GM18870 (cell line): Measurements from ENCODE around the gene SPOCK3.
"Not testable (repeated sequence)": the region's sequence is repeated elsewhere in the genome, so short reads cannot be mapped to it uniquely, and the experiment has no call there.

ENCODE experiments used
- ATAC-seq: cut with Tn5 transposase; IDR thresholded peaks from one replicate; pipeline ENCODE4 v1.9.1; 2021; ENCODE audit warnings: moderate library complexity; ENCODE audit not compliant: unreplicated experiment

The SPOCK3 gene

GRCh38 chr4:166968219-166968618 is 266.1 kb downstream of the SPOCK3 start:
- not testable (repeated sequence) for ATAC-seq

- no peak for ATAC-seq
Observed at GRCh38 chr4:166965562-166965961, 268.7 kb downstream of the SPOCK3 start.

DNA sequence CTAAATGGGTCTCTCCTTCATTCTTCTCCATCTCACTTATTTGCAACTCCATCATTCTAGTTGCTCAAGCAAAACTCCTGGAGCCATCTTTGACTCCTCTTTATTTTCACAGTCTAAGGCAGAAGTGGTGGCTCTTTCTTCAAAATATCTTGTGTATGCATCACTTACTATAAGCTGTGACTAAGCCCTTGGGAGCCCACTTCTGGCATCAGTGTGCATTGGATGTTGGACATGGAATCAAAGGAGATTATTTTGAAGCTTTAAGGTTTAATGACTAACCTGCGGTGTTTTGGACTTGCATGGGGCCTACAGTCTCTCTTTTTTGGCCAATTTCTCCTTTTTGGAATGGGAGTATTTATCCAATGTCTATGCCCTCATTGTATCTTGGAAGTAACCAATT is 276.8 kb downstream of the SPOCK3 start:
- ATAC-seq, result no peak

DNA sequence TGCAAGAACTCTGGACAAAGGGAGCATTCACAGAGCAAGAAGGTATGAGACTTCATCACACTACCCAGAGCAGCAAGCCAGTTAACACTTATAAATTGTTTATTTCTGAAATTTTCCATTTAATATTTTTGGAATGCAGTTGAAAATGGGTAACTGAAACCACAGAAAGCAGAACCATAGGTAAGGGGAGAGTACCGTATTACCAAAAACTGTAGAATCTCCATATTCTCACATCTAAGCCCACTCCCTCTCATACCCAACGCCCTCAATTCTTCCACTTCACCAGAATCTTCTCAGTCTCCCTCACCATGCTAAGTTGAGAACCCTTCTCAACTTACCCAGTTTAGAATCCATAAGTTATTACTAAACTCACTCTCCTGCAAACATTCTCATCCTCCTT is 277.8 kb downstream of the SPOCK3 start:
- ATAC-seq, result no peak

GRCh38 chr4:166941629-166942028 is 292.7 kb downstream of the SPOCK3 start:
- peak; percentile 91 for ATAC-seq

DNA sequence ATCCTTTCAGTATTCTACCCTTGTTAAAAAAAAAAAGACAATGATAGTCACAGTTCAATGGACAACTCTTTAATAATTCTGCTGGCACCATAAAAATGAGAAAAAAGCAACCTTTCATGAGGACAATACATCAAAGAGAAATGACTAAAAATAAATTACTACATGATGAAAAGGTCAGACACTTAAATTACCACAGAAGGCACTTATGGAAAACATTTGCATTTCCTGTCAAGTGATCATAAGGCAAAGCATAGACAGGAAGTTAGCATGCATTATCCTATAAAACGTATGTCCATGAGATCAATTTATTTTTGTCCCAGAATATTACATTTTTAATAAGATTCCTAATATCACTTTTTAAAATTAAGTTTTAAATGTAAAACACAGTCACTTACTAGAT is 303.8 kb downstream of the SPOCK3 start:
- no peak for ATAC-seq

DNA sequence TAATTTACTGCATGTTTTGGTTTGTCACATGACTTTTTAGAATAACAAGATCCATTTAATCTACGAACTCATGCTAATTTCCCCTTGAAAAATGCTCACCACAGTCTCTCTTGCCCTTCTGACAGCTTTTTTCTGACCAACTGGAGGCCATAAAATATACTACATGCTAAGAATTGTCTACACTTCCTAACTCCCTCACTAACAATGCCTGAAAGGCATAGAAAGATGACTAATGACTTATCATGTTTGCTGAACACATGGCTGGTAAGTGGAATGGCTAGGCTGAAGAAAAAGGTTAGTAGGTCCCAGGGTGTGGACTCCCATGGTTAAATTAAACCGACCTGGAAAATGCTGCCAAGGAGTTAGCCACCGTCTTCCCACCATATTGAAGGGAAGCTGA is 309.9 kb downstream of the SPOCK3 start:
- no peak for ATAC-seq

- ATAC-seq, result no peak
Observed at GRCh38 chr4:166913926-166914325, 320.4 kb downstream of the SPOCK3 start.

DNA sequence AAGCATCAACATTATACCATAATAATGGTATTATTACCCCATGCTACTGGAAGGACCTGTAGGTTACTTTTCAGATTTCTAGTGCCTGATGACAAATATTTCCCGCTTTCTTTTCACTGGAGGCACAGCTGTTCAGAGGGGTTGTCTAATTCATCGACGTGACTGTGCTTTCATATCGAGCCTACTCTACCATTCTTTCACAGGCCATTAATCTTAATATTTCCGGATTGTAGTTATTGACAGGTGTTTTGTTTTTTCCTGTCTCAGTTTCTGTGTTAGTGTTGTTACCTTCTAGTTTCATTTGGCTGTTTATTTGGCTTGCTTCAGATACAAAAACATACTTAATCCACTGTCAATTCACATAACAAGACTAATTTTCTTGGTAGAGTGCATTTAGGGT is 330.9 kb downstream of the SPOCK3 start:
- ATAC-seq, result no peak

- ATAC-seq, result no peak
Observed at GRCh38 chr4:166902941-166903340, 331.4 kb downstream of the SPOCK3 start.

DNA sequence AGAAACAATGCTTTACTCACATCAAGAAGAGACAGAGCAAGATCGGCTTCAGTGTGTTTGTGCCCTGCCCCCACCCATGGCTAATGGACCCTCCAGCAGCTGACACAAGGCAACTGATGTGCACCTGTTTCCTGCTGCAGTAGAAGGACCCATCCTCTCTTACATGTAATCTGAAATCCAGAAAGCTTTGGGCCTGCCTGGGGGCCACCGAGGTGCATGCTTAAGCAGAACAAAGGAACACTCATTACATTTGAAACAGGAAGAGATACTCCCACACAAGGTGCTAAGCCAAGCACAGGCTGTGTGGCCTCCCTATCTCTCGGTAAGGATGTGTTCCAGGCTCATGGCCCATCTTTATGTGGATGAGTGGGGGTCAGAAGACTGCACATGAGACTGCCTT is 338.0 kb downstream of the SPOCK3 start:
- peak; percentile 86 for ATAC-seq

DNA sequence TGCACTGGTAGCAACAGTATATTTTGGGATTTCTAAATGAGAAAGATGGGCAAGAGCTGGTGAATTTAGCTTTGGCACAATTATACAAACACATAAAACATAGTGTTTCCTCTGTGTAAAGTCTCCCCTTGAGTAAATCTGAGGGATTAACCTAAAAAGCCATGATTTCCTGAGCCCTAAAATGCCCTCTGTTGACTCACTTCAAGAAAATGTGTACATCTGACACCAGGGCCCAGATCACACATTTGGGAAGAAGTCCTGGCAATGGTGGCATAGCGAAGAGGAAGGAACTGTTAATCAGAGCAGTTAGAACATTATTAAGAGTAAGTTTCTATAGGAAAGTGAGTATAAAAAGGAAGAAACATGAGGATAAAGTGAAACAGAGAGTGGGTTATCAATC is 338.5 kb downstream of the SPOCK3 start:
- no peak for ATAC-seq

DNA sequence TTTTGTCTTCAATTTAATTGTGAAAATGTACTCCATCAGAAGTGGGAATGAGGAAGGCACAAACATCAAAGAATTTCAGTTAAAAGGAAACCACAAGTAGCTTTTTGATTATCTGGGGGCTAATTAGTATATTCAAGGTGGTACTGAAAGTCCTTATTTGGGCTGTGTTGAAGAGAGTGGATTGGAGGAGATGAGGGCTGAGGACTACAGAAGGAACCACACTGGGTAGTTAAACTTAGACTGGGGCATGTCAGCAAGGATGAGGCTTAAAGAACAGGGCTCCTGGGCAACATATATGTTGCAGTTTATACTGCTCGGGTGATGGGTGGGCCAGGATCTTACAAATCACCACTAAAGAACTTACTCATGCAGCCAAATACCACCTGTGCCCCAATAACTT is 346.8 kb downstream of the SPOCK3 start:
- no peak for ATAC-seq

- no peak for ATAC-seq
Observed at GRCh38 chr4:166886718-166887117, 347.6 kb downstream of the SPOCK3 start.

DNA sequence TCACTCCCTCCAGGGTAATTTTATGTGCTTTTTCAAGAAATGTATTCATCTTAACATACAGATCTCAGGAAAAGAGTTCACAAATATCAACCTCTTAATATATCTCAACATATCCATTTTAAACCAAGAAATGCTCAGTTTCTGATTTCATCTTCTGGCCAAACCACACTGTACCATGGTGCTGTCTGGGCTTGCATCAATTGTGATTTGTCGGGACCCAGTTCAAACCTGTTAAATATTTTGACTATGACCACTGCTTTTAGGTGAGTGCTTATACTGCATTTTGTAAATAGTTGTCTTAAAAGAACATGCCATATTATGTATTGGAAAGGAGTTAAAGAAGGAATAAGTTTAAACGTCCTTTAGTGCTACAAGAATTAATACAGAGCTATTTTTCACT is 352.1 kb downstream of the SPOCK3 start:
- ATAC-seq, result no peak

DNA sequence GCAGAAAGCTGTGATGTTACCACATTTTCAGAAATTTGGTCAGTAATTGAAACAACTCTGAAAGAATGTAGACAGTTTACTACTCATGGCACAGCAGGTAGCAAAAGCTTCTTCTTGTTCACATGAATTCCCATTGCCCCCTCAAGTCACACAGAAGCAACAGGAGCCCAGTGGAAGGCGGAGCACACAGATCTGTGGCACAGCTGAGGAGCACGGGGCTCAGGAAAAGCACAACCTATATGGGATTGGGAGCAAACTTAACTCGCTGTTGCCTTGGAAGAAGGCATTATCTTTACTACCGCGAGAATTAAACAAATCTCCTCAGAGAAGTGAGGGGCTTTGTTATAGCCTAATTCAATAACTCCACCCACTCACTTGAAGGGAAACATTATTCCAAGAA is 358.5 kb downstream of the SPOCK3 start:
- no peak for ATAC-seq

- ATAC-seq, result no peak
Observed at GRCh38 chr4:166862032-166862431, 372.3 kb downstream of the SPOCK3 start.

- not testable (repeated sequence) for ATAC-seq
Observed at GRCh38 chr4:166850398-166850797, 383.9 kb downstream of the SPOCK3 start.

- peak; percentile 83 for ATAC-seq
Observed at GRCh38 chr4:166846939-166847338, 387.4 kb downstream of the SPOCK3 start.

DNA sequence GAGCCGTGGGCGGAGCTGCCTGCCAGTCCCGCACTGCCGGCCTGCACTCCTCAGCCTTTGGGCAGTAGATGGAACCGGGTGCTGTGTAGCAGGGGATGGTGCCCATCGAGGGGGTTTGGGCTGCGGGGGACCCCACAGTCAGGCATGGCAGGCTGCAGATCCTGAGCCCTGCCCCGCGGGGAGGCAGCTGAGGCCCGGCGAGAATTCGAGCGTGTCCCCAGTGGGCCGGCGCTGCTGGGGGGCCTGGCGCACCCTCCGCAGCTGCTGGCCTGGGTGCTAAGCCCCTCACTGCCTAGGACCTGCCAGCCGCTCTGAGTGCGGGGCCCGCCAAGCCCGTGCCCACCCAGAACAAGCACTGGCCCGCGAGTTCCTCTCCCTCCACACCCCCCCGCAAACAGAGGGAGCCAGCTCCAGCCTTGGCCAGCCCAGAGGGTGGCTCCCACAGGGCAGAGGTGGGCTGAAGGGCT is 391.5 kb downstream of the SPOCK3 start:
- ATAC-seq, result no peak

- peak; percentile 94 for ATAC-seq
Observed at GRCh38 chr4:166839615-166840251, 394.6 kb downstream of the SPOCK3 start.

- peak; percentile 55 for ATAC-seq
Observed at GRCh38 chr4:166838975-166839614, 395.2 kb downstream of the SPOCK3 start.

- ATAC-seq, result no peak
Observed at GRCh38 chr4:166836865-166837264, 397.4 kb downstream of the SPOCK3 start.
